Skeletal muscle cell (primary cell): ENCODE results near the gene TUSC1.
"Not testable (repeated sequence)": the region's sequence is repeated elsewhere in the genome, so short reads cannot be mapped to it uniquely, and the experiment has no call there.

ENCODE experiments used
- DNase-seq: peaks from one replicate; pipeline ENCODE4 v3.0.0-alpha.2; 2010; ENCODE audit warnings: low read depth
- H3K4me3 ChIP-seq: 2 replicates; pipeline ENCODE4 v1.5.1; 2011; ENCODE audit warnings: low read depth, mild to moderate bottlenecking, control low read depth, low read length, moderate library complexity

The TUSC1 gene

GRCh38 chr9:25678147-25678666, at the start of gene TUSC1:
Gene TUSC1, minus strand, starts transcription at chr9:25678444. Its CDS starts 132 bp downstream, at chr9:25678312.
- peak within 1 kb of the TSS; percentile 68 for H3K4me3 ChIP-seq
- DNase-seq, result peak; percentile 34

GRCh38 chr9:25726871-25727410, 48.7 kb upstream of the TUSC1 start:
- DNase-seq, result no peak
- no peak overlapping the region for H3K4me3 ChIP-seq

GRCh38 chr9:25724424-25724823, 46.2 kb upstream of the TUSC1 start:
- no peak overlapping the region for H3K4me3 ChIP-seq

GRCh38 chr9:25716220-25716872, 38.1 kb upstream of the TUSC1 start:
- H3K4me3 ChIP-seq, result no peak overlapping the region
- DNase-seq, result peak; percentile 45

More at GRCh38 chr9:25724424-25724823, 46.2 kb upstream of the TUSC1 start:
- DNase-seq, result no peak

GRCh38 chr9:25709941-25710340, 31.7 kb upstream of the TUSC1 start:
- no peak overlapping the region for H3K4me3 ChIP-seq

GRCh38 chr9:25704800-25705199, 26.6 kb upstream of the TUSC1 start:
- H3K4me3 ChIP-seq, result no peak overlapping the region
- DNase-seq, result no peak

More at GRCh38 chr9:25709941-25710340, 31.7 kb upstream of the TUSC1 start:
- no peak for DNase-seq

- DNase-seq, result peak; percentile 25
- H3K4me3 ChIP-seq, result no peak overlapping the region
Observed at GRCh38 chr9:25703701-25704357, 25.6 kb upstream of the TUSC1 start.

GRCh38 chr9:25702536-25702935, 24.3 kb upstream of the TUSC1 start:
- no peak for DNase-seq
- no peak overlapping the region for H3K4me3 ChIP-seq

DNA sequence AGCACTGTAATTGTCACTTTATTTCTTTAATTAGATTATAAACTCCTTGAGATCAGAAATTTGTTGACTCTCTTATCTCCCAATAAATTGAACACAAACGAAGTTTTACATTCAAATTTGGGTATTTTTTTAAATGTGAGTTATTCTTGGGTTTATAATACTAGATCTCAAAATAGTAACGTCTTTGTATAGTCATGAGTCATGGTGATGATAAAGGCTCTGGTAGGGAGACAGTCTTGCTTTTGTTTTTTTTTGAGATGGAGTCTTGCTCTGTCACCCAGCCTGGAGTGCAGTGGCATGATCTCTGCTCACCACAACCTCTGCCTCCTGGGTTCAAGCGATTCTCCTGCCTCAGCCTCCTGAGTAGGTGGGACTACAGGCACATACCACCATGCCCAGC, 22.7 kb upstream of the TUSC1 start:
- DNase-seq, H3K4me3 ChIP-seq: not testable (repeated sequence)

GRCh38 chr9:25700430-25700829, 22.2 kb upstream of the TUSC1 start:
- DNase-seq, result no peak
- no peak overlapping the region for H3K4me3 ChIP-seq

- no peak for DNase-seq
- no peak overlapping the region for H3K4me3 ChIP-seq
Observed at GRCh38 chr9:25691786-25692185, 13.5 kb upstream of the TUSC1 start.

DNA sequence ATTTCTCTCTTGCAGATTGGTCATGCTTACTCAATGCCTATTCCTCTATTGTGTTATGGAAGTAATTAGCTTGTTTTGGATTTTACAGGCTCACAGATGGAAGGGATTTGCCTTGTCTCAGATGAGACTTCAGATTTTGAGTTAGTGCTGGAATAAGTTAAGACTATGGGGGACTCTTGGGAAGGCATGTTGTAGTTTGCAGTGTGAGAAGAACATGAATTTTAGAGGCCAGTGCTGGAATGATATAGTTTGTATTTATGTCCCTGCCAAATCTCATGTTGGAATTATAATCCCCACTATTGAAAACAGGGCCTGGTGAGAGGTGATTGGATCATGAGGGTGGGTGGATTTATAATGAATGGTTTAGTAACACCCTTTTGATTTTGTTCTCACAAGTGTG, 6.1 kb upstream of the TUSC1 start:
- H3K4me3 ChIP-seq, result no peak overlapping the region
- DNase-seq, result no peak

GRCh38 chr9:25681266-25681665, 3.0 kb upstream of the TUSC1 start:
- H3K4me3 ChIP-seq, result no peak overlapping the region
- peak; percentile 29 for DNase-seq

DNA sequence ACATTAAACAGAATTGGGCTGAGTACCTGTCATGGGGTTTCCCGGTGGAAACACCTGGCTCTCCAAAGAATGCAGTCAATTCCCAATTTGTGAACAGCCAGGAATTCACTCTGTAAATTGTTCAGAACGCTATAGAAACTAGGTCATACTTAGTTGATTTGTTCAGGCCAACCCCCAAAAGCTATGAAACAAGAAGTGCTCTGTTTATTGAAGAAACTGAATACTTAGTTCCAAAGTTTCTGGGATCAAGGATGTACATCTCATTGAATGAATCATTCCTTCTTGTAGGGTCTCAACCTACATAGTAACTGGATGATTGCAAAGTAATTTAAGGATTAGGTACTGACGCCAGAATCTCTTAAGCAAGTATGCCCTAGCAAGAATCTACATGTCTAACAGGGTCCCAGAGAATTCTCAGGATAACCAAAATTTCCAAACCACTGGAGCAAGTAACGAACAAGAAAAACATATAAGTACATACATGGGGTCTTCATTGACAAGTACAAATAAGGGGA, 659 bp upstream of the TUSC1 start:
- peak overlapping the region; percentile 68 for H3K4me3 ChIP-seq
- DNase-seq, result peak; percentile 8

DNA sequence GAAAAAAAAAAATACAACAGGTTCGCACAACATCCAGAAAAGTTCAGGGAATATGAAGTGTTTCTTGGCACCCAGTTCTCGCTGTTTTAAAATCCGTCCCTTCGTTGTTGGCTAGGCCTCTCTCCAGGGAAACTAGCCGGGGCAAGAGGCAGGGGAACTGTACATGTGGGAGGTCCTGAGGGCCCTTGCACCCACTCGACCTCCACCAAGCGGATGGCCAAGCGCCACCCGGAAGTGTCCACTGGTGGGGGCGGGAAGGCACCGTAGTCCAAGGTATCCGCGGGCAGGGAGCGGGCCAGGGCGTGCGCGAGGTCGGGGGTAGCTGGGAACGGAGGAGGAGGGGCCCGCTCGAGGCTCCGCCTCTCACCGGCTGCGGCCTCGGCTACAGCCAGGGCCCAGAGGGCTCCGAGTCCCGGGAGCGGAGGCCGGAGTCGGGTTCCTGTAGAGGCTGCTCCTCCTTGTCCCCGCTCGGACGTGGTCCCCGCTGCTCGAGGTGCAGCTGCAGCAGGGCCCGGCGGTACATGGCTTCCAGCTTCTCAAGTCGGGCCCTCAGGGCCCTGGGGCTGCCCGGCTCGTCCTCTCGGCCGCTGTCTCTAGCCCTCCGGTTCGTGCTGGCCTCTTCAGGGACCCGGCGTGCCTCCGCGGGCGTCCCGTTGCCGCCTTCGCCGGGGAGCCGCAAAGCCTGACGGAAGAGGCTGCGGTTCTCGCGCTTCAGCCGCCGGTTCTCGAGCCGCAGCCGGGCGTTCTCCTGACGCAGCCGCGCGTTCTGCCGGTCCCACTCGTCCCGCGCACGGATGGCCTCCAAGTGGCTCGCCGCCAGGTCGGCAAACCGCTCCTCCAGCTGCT, 720 bp downstream of the TUSC1 start:
- peak; percentile 29 for DNase-seq
- peak overlapping the region; percentile 68 for H3K4me3 ChIP-seq

GRCh38 chr9:25675858-25676257, 2.4 kb downstream of the TUSC1 start:
- H3K4me3 ChIP-seq, DNase-seq: not testable (repeated sequence)

DNA sequence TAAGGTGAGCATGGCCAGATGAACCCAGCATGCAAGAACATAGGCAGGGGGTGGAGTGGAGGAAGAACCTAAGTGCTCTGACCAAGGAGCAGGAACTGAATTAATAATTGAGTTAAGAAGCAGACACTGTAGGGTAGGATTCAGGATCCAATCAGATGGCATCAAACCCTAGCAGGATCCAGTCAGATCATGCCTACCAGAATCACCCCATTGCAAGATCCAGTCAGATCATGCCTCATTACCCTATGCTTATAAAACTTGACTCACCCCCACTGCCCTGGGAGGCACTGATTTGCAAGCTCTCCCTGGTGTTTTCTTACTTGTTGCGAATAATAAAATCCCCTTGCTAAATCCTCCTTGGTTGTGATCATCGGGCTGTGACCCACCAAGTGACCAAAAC, 19.7 kb downstream of the TUSC1 start:
- no peak overlapping the region for H3K4me3 ChIP-seq
- no peak for DNase-seq

DNA sequence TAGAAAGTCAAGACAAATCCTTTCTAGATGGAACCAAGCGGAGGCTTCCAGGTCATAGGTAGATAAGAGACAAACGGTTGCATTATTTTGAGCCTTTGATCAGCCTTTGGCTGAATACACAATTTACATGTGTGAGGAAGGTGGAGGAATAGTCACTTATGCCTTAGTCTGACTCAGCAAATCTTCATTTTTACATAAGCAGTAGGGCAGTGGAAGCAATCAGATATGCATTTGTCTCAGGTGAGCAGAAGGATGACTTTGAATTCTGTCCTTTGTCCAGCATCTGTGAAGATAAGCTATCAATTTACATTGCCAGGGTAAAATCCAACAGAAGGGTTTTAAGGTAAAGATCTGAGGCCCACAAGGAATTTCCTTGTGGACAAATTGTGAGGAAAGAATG, 23.8 kb downstream of the TUSC1 start:
- no peak for DNase-seq
- no peak overlapping the region for H3K4me3 ChIP-seq

DNA sequence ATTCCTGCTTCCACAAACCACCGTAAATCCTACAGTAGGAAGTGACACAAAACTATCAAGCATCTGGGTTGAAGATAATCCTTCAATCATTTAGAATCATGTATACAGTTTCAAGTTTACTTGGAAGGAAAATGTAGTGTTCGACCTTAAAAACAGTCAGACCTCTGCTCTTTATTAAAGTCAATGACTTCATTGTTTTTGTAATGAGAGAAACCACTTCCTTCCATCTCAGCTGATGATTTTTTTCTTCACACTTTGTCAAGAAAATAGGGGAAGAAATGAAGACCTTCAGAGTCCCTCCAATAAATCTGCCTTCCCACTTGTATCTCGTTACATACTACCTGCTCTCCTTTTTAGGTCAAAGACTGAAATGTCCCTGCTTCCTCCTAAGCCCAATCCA, 30.1 kb downstream of the TUSC1 start:
- no peak overlapping the region for H3K4me3 ChIP-seq
- DNase-seq, result no peak

DNA sequence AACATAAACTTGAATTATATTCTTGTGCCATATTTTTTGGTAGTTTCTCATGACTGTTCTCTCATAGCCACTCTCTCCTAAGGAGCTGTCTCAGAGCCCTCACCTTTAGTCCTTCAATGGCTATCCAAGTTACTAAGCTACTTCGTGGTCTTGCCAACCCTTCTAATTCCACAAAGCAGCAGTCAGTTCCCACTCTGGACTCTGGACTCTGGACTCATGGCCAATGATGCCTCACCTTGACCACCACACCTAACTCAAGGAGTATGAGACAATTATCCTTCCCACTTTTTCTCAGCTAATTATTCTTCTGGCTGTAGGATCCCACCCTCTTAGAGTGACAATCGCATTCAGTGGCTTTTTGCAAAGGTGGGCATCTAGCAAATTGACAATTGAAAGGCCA, 42.2 kb downstream of the TUSC1 start:
- no peak overlapping the region for H3K4me3 ChIP-seq
- DNase-seq, result no peak
